Measurements from ENCODE around the gene SLC27A1.

DNA sequence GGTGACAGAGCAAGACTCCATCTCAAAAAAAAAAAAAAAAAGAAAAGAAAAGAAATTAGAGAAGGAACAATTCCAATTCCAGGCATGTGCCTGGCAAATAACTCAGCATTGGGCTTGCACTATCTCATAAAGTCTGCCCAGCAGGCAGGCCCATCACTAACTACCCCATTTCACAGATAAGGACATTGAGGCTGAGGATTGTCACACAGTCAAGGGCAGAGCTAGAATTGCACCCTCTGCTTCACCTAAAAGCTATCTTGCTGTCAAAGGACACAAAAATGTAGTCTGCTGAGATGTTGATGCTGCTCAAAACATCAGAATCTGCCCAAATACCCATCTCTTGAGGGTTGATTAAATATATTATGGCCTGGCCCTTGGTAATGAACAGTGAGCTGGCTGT is 64.4 kb downstream of the SLC27A1 start:
- TF ChIP-seq, protein P1, sequence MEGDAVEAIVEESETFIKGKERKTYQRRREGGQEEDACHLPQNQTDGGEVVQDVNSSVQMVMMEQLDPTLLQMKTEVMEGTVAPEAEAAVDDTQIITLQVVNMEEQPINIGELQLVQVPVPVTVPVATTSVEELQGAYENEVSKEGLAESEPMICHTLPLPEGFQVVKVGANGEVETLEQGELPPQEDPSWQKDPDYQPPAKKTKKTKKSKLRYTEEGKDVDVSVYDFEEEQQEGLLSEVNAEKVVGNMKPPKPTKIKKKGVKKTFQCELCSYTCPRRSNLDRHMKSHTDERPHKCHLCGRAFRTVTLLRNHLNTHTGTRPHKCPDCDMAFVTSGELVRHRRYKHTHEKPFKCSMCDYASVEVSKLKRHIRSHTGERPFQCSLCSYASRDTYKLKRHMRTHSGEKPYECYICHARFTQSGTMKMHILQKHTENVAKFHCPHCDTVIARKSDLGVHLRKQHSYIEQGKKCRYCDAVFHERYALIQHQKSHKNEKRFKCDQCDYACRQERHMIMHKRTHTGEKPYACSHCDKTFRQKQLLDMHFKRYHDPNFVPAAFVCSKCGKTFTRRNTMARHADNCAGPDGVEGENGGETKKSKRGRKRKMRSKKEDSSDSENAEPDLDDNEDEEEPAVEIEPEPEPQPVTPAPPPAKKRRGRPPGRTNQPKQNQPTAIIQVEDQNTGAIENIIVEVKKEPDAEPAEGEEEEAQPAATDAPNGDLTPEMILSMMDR (IDR thresholded peaks at IDR 0.05): no peak
- no peak for TF ChIP-seq POLR2A (IDR thresholded peaks at IDR 0.05)
